Omental fat pad (tissue), 4 donors: ENCODE data around the gene MYZAP. TPM values are rescaled to one million over a fixed set of nuclear protein-coding genes. Genes with fewer than 3 reads are reported as not detected.

Source experiments
- ATAC-seq: fragments of 150-250 bp; one replicate; pipeline ENCODE4 v1.9.1; 2016; ENCODE audit warnings: mild to moderate bottlenecking, moderate library complexity; ENCODE audit not compliant: low FRiP score
- DNase-seq: peaks from one replicate; pipeline ENCODE4 v3.0.0-alpha.2; 2019; ENCODE audit warnings: low spot score
- CTCF ChIP-seq, 3 donors: fragments of 450-650 bp; IDR thresholded peaks; one replicate each; pipeline ENCODE4 v1.5.1; 2016 to 2017; ENCODE audit warnings: antibody characterized with exemption in 3 of 3, mild to moderate bottlenecking in 3 of 3, moderate library complexity in 2 of 3
- total RNA-seq, 4 donors: library from RNA; depleted of rRNA; stranded (reverse); fragments of >200 nt; gene quantifications; one replicate each; pipeline ENCODE4 v1.1.0, GENCODE V29; 2016

Gene MYZAP
- total RNA-seq, 4 donors from 2014 or later, result 13.1 to 84.6 (median 20.2) TPM

- ATAC-seq (no peak), DNase-seq (no peak)
- no peak for TF ChIP-seq CTCF (IDR thresholded peaks at IDR 0.05)
Measured at GRCh38 chr15:57663262-57663661, 71.6 kb downstream of the MYZAP start.

GRCh38 chr15:57665194-57665593, 73.5 kb downstream of the MYZAP start:
- DNase-seq (no peak), ATAC-seq (no peak)
- TF ChIP-seq CTCF (IDR thresholded peaks at IDR 0.05), result no peak

GRCh38 chr15:57665939-57666338, 74.2 kb downstream of the MYZAP start:
- no peak for TF ChIP-seq CTCF (IDR thresholded peaks at IDR 0.05)
- ATAC-seq, result no peak
- no peak for DNase-seq

DNA sequence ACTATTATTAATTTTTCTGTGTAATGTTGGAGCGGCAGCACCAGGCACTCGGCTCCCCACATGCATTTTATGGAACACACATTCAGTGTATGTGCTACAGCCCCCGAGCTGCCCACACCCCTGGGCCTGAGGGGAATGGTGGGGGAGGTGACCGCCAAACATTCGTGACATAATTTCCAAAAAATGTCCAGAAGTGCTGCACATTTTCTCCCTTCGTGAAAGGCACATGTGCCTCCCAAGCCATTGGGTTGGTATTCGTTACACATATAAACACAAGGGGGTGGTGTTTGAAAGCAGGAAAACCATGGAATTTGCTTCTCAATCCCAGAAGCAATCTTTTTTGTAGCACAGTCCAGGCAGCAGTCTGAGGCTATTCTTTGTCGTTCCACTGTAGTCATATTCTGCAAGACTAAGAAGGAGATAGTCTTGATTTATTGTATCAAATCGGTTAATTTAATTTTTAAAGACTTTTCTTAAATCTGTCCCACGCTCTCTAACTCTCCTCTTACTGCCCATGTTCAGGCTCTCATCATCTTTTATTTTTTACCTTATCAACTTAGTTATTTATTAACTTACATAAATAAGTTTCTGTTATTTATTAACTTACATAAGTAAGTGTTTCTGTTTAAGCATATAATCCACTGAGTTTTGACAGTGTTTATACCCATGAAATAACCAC, 75.6 kb downstream of the MYZAP start:
- DNase-seq, result no peak
- peak; percentile 80 for ATAC-seq
- TF ChIP-seq CTCF (IDR thresholded peaks at IDR 0.05), result no peak

- TF ChIP-seq CTCF (IDR thresholded peaks at IDR 0.05), result no peak
- DNase-seq (no peak), ATAC-seq (no peak)
Measured at GRCh38 chr15:57668016-57668415, 76.3 kb downstream of the MYZAP start.

DNA sequence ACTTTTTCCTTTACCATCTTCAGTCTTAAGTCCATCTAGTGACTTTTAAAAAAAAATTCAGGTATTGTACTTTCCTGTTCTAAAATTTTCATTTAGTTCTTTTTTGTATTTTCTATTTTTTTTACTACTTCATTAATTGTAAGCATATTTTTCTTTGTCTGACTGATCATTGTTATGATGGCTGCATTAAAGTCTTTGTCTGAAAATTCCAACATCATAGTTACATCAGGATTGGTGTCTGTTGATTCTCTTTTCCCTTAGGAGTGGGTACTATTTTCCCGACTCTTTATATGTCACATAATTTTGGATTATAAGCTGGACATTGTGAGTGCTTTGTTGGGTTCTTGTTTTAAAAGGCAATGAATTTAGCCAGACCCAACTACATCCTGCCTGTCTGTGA, 79.9 kb downstream of the MYZAP start:
- no peak for TF ChIP-seq CTCF (IDR thresholded peaks at IDR 0.05)
- DNase-seq (no peak), ATAC-seq (no peak)

DNA sequence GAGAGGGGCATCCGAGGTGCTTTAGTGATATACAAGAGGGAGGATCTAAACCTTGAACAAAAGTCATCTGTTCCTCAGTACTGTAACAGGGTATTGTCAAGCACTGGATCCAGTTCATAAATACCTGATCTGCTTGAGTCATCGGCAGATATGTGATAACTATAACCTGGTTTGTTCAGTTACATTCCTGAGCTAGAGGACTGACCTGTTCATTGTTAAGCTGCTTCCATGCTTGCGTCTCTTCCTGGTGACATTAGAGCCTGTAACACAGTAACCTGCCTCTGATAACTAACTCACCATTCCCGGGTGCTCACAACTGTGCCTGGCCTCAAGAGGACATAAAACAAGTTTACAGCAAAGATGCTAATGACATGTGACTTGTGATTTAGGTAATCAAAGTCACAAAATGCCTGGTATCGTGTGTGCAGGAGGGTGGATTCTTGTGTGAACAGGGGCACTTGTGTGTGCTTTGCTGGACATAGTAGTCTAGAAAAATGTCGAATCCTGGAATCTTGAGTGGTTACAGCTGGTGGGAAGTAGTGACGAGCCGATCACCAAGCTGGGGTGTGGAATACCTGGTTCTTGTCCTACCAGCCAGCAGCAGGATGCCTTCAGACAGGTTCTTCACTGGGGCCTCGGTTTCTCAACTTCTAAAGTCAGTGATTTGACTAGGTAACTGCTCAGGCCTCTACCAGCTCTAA, 83.9 kb downstream of the MYZAP start:
- TF ChIP-seq CTCF (IDR thresholded peaks at IDR 0.05), result no peak

More for the DNA sequence above, 83.9 kb downstream of the MYZAP start:
- no peak for DNase-seq
- ATAC-seq, result no peak
